ENCODE results near the gene CLPSL2.
"Not testable (repeated sequence)": the region's sequence is repeated elsewhere in the genome, so short reads cannot be mapped to it uniquely, and the experiment has no call there.

CLPSL2 gene

GRCh38 chr6:35776364-35777215 lies at the start of gene CLPSL2:
TSS of gene CLPSL2 (plus strand) at chr6:35776598. CDS start at chr6:35776619, 21 bp downstream.
- peaks cover 7% of the 10 kb centered on the region for H3K4me1 Mint-ChIP-seq (ENCODE audit: low read depth)
- no peaks in the 10 kb centered on the region for H3K36me3 Mint-ChIP-seq (ENCODE audit: low read depth)
- H3K27me3 Mint-ChIP-seq, result peaks cover 28% of the 10 kb centered on the region
- H3K9me3 Mint-ChIP-seq, result no peaks in the 10 kb centered on the region
- H3K4me3 Mint-ChIP-seq, result peak within 1 kb of the TSS; percentile 72
- no peak within 1 kb of the TSS for H3K27ac Mint-ChIP-seq

GRCh38 chr6:35727231-35727934 lies 49.0 kb upstream of the CLPSL2 start:
- Mint-ChIP-seq H3K4me1 (ENCODE audit: low read depth) (peaks cover 72% of the 10 kb centered on the region), H3K9me3 (no peaks in the 10 kb centered on the region), H3K4me3 (peak overlapping the region; percentile 70), H3K36me3 (ENCODE audit: low read depth) (no peaks in the 10 kb centered on the region), H3K27me3 (no peaks in the 10 kb centered on the region), H3K27ac (peak overlapping the region; percentile 86)

- Mint-ChIP-seq H3K4me1 (ENCODE audit: low read depth) (peaks cover 79% of the 10 kb centered on the region), H3K4me3 (peak overlapping the region; percentile 72), H3K27me3 (no peaks in the 10 kb centered on the region), H3K27ac (peak overlapping the region; percentile 91), H3K9me3 (no peaks in the 10 kb centered on the region), H3K36me3 (ENCODE audit: low read depth) (no peaks in the 10 kb centered on the region)
Observed at GRCh38 chr6:35727935-35728682, 48.3 kb upstream of the CLPSL2 start.

- peak overlapping the region; percentile 72 for H3K4me3 Mint-ChIP-seq
- H3K4me1 Mint-ChIP-seq (ENCODE audit: low read depth), result peaks cover 85% of the 10 kb centered on the region
- H3K27me3 Mint-ChIP-seq, result no peaks in the 10 kb centered on the region
- no peaks in the 10 kb centered on the region for H3K9me3 Mint-ChIP-seq
- no peaks in the 10 kb centered on the region for H3K36me3 Mint-ChIP-seq (ENCODE audit: low read depth)
- peak overlapping the region; percentile 91 for H3K27ac Mint-ChIP-seq
Observed at GRCh38 chr6:35728683-35729678, 47.4 kb upstream of the CLPSL2 start.

GRCh38 chr6:35729722-35730121 lies 46.7 kb upstream of the CLPSL2 start:
- Mint-ChIP-seq H3K27ac (peak overlapping the region; percentile 68), H3K9me3 (no peaks in the 10 kb centered on the region), H3K27me3 (no peaks in the 10 kb centered on the region), H3K4me3 (peak overlapping the region; percentile 2), H3K4me1 (ENCODE audit: low read depth) (peaks cover 82% of the 10 kb centered on the region), H3K36me3 (ENCODE audit: low read depth) (no peaks in the 10 kb centered on the region)

- Mint-ChIP-seq H3K36me3 (ENCODE audit: low read depth) (no peaks in the 10 kb centered on the region), H3K4me1 (ENCODE audit: low read depth) (peaks cover 81% of the 10 kb centered on the region), H3K27me3 (no peaks in the 10 kb centered on the region), H3K9me3 (no peaks in the 10 kb centered on the region), H3K27ac (peak overlapping the region; percentile 49), H3K4me3 (peak overlapping the region; percentile 78)
Observed at GRCh38 chr6:35730745-35731413, 45.5 kb upstream of the CLPSL2 start.

GRCh38 chr6:35731414-35731735 lies 45.0 kb upstream of the CLPSL2 start:
- H3K4me1 Mint-ChIP-seq (ENCODE audit: low read depth), result peaks cover 81% of the 10 kb centered on the region
- no peaks in the 10 kb centered on the region for H3K9me3 Mint-ChIP-seq
- H3K36me3 Mint-ChIP-seq (ENCODE audit: low read depth), result no peaks in the 10 kb centered on the region
- H3K4me3 Mint-ChIP-seq, result peak overlapping the region; percentile 78
- H3K27ac Mint-ChIP-seq, result peak overlapping the region; percentile 91
- H3K27me3 Mint-ChIP-seq, result no peaks in the 10 kb centered on the region

GRCh38 chr6:35731736-35732532 lies 44.5 kb upstream of the CLPSL2 start:
- Mint-ChIP-seq H3K4me1 (ENCODE audit: low read depth) (peaks cover 78% of the 10 kb centered on the region), H3K4me3 (peak overlapping the region; percentile 78), H3K27ac (peak overlapping the region; percentile 91), H3K9me3 (no peaks in the 10 kb centered on the region), H3K27me3 (no peaks in the 10 kb centered on the region), H3K36me3 (ENCODE audit: low read depth) (no peaks in the 10 kb centered on the region)

GRCh38 chr6:35733633-35734032 lies 42.8 kb upstream of the CLPSL2 start:
- Mint-ChIP-seq H3K27ac (no peak overlapping the region), H3K36me3 (ENCODE audit: low read depth) (no peaks in the 10 kb centered on the region), H3K4me1 (ENCODE audit: low read depth) (peaks cover 71% of the 10 kb centered on the region), H3K27me3 (no peaks in the 10 kb centered on the region), H3K4me3 (no peak overlapping the region), H3K9me3 (no peaks in the 10 kb centered on the region)

- H3K27ac Mint-ChIP-seq; H3K36me3 Mint-ChIP-seq (ENCODE audit: low read depth); H3K9me3 Mint-ChIP-seq; H3K4me3 Mint-ChIP-seq; H3K27me3 Mint-ChIP-seq: not testable (repeated sequence)
- H3K4me1 Mint-ChIP-seq (ENCODE audit: low read depth), result peaks cover 64% of the 10 kb centered on the region
Observed at GRCh38 chr6:35734319-35734718, 42.1 kb upstream of the CLPSL2 start.

- Mint-ChIP-seq H3K36me3 (ENCODE audit: low read depth) (no peaks in the 10 kb centered on the region), H3K4me1 (ENCODE audit: low read depth) (peaks cover 54% of the 10 kb centered on the region), H3K4me3 (no peak overlapping the region), H3K27ac (no peak overlapping the region), H3K9me3 (no peaks in the 10 kb centered on the region), H3K27me3 (no peaks in the 10 kb centered on the region)
Observed at GRCh38 chr6:35735452-35735851, 40.9 kb upstream of the CLPSL2 start.

GRCh38 chr6:35736253-35736894 lies 40.0 kb upstream of the CLPSL2 start:
- Mint-ChIP-seq H3K27ac (no peak overlapping the region), H3K4me3 (no peak overlapping the region), H3K36me3 (ENCODE audit: low read depth) (no peaks in the 10 kb centered on the region), H3K9me3 (no peaks in the 10 kb centered on the region), H3K4me1 (ENCODE audit: low read depth) (peaks cover 47% of the 10 kb centered on the region), H3K27me3 (no peaks in the 10 kb centered on the region)

GRCh38 chr6:35736982-35737412 lies 39.4 kb upstream of the CLPSL2 start, which contains the start of gene ARMC12:
TSS of gene ARMC12 (plus strand) at chr6:35737032. CDS start at chr6:35737109, 77 bp downstream.
- H3K4me1 Mint-ChIP-seq (ENCODE audit: low read depth), result peaks cover 47% of the 10 kb centered on the region
- no peaks in the 10 kb centered on the region for H3K9me3 Mint-ChIP-seq

More at GRCh38 chr6:35736982-35737412, 39.4 kb upstream of the CLPSL2 start, which contains the start of gene ARMC12:
- Mint-ChIP-seq H3K4me3 (no peak within 1 kb of the TSS), H3K36me3 (ENCODE audit: low read depth) (no peaks in the 10 kb centered on the region), H3K27me3 (no peaks in the 10 kb centered on the region), H3K27ac (peak within 1 kb of the TSS; percentile 66)
